GM21367 (cell line): ENCODE results near the gene NSUN3.
"Not testable (repeated sequence)": the region's sequence is repeated elsewhere in the genome, so short reads cannot be mapped to it uniquely, and the experiment has no call there.

Experiments used
- ATAC-seq: cut with Tn5 transposase; IDR thresholded peaks from one replicate; pipeline ENCODE4 v1.9.1; 2021; ENCODE audit not compliant: unreplicated experiment

Gene NSUN3

GRCh38 chr3:94066506-94067500, 3.9 kb downstream of the NSUN3 start:
- no peak for ATAC-seq

- ATAC-seq: no peak
Measured at GRCh38 chr3:94069194-94069813, 6.4 kb downstream of the NSUN3 start.

- ATAC-seq: peak; percentile 36
Measured at GRCh38 chr3:94070341-94070911, 7.6 kb downstream of the NSUN3 start.

GRCh38 chr3:94071713-94072284, 8.9 kb downstream of the NSUN3 start:
- ATAC-seq: peak; percentile 75

- ATAC-seq: no peak
Measured at GRCh38 chr3:94076055-94076454, 13.2 kb downstream of the NSUN3 start.

- not testable (repeated sequence) for ATAC-seq
Measured at GRCh38 chr3:94080552-94080951, 17.7 kb downstream of the NSUN3 start.

- no peak for ATAC-seq
Measured at GRCh38 chr3:94081884-94082283, 19.0 kb downstream of the NSUN3 start.

- ATAC-seq: no peak
Measured at GRCh38 chr3:94082391-94082937, 19.6 kb downstream of the NSUN3 start.

- no peak for ATAC-seq
Measured at GRCh38 chr3:94083261-94083660, 20.4 kb downstream of the NSUN3 start.

GRCh38 chr3:94089126-94089525, 26.3 kb downstream of the NSUN3 start:
- no peak for ATAC-seq

- no peak for ATAC-seq
Measured at GRCh38 chr3:94092086-94092485, 29.2 kb downstream of the NSUN3 start.

- ATAC-seq: no peak
Measured at GRCh38 chr3:94093151-94093550, 30.3 kb downstream of the NSUN3 start.

GRCh38 chr3:94095111-94095510, 32.2 kb downstream of the NSUN3 start:
- no peak for ATAC-seq

- ATAC-seq: no peak
Measured at GRCh38 chr3:94098452-94098851, 35.6 kb downstream of the NSUN3 start.

GRCh38 chr3:94099311-94099710, 36.5 kb downstream of the NSUN3 start:
- no peak for ATAC-seq

GRCh38 chr3:94101860-94102259, 39.0 kb downstream of the NSUN3 start:
- ATAC-seq: no peak

- ATAC-seq: no peak
Measured at GRCh38 chr3:94106268-94106667, 43.4 kb downstream of the NSUN3 start.

GRCh38 chr3:94110232-94110631, 47.4 kb downstream of the NSUN3 start:
- ATAC-seq: not testable (repeated sequence)

- ATAC-seq: no peak
Measured at GRCh38 chr3:94110854-94111253, 48.0 kb downstream of the NSUN3 start.

GRCh38 chr3:94114666-94115065, 51.8 kb downstream of the NSUN3 start:
- no peak for ATAC-seq

- no peak for ATAC-seq
Measured at GRCh38 chr3:94115482-94115881, 52.6 kb downstream of the NSUN3 start.
